CD4-positive, alpha-beta T cell treated with Interleukin-17A for 4 hours (primary cell): ENCODE data around the gene HASPIN.
A peak's percentile ranks its signal among the peaks of the same experiment; 100 is the strongest.

Source experiments
- DNase-seq: peaks from one replicate; pipeline ENCODE4 v3.0.0-alpha.2; 2020; ENCODE audit warnings: mixed read lengths

HASPIN gene

GRCh38 chr17:3723556-3724377 is at the start of gene HASPIN:
HASPIN (plus strand) TSS chr17:3723903; CDS start chr17:3723936, 33 bp downstream.
- DNase-seq, result peak; percentile 95

- DNase-seq, result no peak
Observed at GRCh38 chr17:3675886-3676285, 47.8 kb upstream of the HASPIN start.

GRCh38 chr17:3678095-3678820 is 45.4 kb upstream of the HASPIN start:
- DNase-seq, result no peak

- no peak for DNase-seq
Observed at GRCh38 chr17:3678821-3679530, 44.7 kb upstream of the HASPIN start.

- no peak for DNase-seq
Observed at GRCh38 chr17:3679531-3680126, 44.1 kb upstream of the HASPIN start.

- no peak for DNase-seq
Observed at GRCh38 chr17:3681057-3681456, 42.6 kb upstream of the HASPIN start.

GRCh38 chr17:3681565-3681964 is 42.1 kb upstream of the HASPIN start:
- no peak for DNase-seq

GRCh38 chr17:3682033-3682432 is 41.7 kb upstream of the HASPIN start:
- no peak for DNase-seq

GRCh38 chr17:3683054-3683511 is 40.6 kb upstream of the HASPIN start:
- DNase-seq, result peak; percentile 68

GRCh38 chr17:3685174-3685573 is 38.5 kb upstream of the HASPIN start:
- DNase-seq, result no peak

GRCh38 chr17:3688027-3688553 is 35.6 kb upstream of the HASPIN start:
- no peak for DNase-seq

- DNase-seq, result no peak
Observed at GRCh38 chr17:3688852-3689261, 34.8 kb upstream of the HASPIN start.

GRCh38 chr17:3689262-3690093 is 34.2 kb upstream of the HASPIN start:
- DNase-seq, result no peak

- DNase-seq, result no peak
Observed at GRCh38 chr17:3690094-3690715, 33.5 kb upstream of the HASPIN start.

GRCh38 chr17:3691617-3692067 is 32.1 kb upstream of the HASPIN start:
- no peak for DNase-seq

GRCh38 chr17:3692346-3692745 is 31.4 kb upstream of the HASPIN start:
- DNase-seq, result peak; percentile 14

GRCh38 chr17:3693141-3693540 is 30.6 kb upstream of the HASPIN start:
- DNase-seq, result no peak

- peak; percentile 13 for DNase-seq
Observed at GRCh38 chr17:3693829-3694231, 29.9 kb upstream of the HASPIN start.

- DNase-seq, result no peak
Observed at GRCh38 chr17:3695129-3695722, 28.5 kb upstream of the HASPIN start.

GRCh38 chr17:3695723-3696411 is 27.8 kb upstream of the HASPIN start, which contains the start of gene P2RX5:
P2RX5 (minus strand) TSS chr17:3696155; CDS start chr17:3696005, 150 bp downstream.
- DNase-seq, result peak; percentile 66
